BJ (cell line): ENCODE results near the gene LTBP4. TPM values are rescaled to one million over a fixed set of nuclear protein-coding genes. Genes with fewer than 3 reads are reported as not detected.

Experiments
- CTCF ChIA-PET: fragments of 350-600 bp; formaldehyde crosslinking; extraction: SDS; loops from one replicate; lab custom pipeline; 2021; ENCODE audit warnings: antibody characterized with exemption, inconsistent platforms; lab: Yijun Ruan, JAX
- POLR2A ChIA-PET: fragments of 300-600 bp; sonication (Branson Sonifier 250); formaldehyde crosslinking; extraction: SDS; loops from one replicate; lab custom pipeline; 2021; ENCODE audit warnings: antibody characterized with exemption; lab: Charles Lee
- DNase-seq: peaks from one replicate; pipeline ENCODE4 v3.0.0-alpha.2; 2011; ENCODE audit warnings: low read depth
- H3K27me3 ChIP-seq: 2 replicates; pipeline ENCODE4 v1.6.0; 2011; ENCODE audit warnings: low read length; ENCODE audit not compliant: control insufficient read depth, insufficient read depth
- H3K36me3 ChIP-seq: 2 replicates; pipeline ENCODE4 v1.5.1; 2011; ENCODE audit warnings: low read length; ENCODE audit not compliant: control insufficient read depth, insufficient read depth
- H3K4me3 ChIP-seq: 2 replicates; pipeline ENCODE4 v1.5.1; 2011; ENCODE audit warnings: low read depth, mild to moderate bottlenecking, control low read depth, low read length
- polyA plus RNA-seq: library from polyadenylated mRNA; depleted of rRNA; stranded (reverse); fragments of >200 nt; gene quantifications from 2 replicates; pipeline ENCODE4 v1.2.3, GENCODE V29; 2011
- TF ChIP-seq, protein P1 (sequence below): IDR thresholded peaks from 2 replicates; pipeline ENCODE4 v1.5.1; 2011; ENCODE audit warnings: low read depth, mild to moderate bottlenecking, control low read depth, inconsistent platforms, low read length, moderate library complexity; ENCODE audit not compliant: insufficient read depth

LTBP4 gene
- polyA plus RNA-seq, 1 experiment: 14.5 TPM

DNA sequence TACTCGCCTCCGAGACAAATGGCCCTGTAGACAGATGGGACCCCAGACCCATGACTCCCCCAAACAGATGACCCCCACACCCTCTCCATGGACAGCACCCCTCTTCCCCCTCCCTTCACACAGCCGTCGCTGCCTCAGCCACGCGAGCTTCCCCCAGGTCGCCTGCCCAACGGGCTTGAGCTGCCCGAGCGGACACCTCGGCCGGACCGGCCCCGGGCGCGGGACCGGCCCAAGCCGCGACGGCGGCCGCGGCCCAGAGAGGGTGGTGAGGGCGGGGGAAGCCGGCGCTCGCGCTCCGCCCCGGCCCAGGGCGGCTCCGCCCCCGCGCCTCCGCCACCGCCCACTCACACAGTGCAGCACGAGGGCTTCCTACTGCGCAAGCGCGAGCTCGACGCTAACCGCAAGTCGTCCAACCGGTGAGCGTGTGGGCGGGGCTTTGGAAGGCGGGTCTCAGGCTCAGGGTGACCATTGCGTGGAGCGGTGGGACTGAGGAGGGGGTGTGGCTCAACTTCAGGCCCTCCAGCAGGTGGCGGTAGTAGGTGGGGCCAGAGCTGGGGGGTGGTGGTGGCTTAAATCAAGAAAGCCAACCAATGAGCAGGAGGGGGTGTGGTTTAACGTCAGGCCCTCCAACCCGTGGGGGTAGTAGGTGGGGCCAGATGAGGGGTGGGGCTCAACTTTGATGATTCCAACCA, 30.7 kb upstream of the LTBP4 start:
- POLR2A ChIA-PET: no interaction called here
- CTCF ChIA-PET: interaction anchor here (0.6 to 2.0 kb wide), 17 partner anchors 13 to 265 kb away, joined by 3 to 16 read pairs (median 3); partner anchors contain the start of gene LTBP4
- peak; percentile 97 for DNase-seq
- TF ChIP-seq, protein P1, sequence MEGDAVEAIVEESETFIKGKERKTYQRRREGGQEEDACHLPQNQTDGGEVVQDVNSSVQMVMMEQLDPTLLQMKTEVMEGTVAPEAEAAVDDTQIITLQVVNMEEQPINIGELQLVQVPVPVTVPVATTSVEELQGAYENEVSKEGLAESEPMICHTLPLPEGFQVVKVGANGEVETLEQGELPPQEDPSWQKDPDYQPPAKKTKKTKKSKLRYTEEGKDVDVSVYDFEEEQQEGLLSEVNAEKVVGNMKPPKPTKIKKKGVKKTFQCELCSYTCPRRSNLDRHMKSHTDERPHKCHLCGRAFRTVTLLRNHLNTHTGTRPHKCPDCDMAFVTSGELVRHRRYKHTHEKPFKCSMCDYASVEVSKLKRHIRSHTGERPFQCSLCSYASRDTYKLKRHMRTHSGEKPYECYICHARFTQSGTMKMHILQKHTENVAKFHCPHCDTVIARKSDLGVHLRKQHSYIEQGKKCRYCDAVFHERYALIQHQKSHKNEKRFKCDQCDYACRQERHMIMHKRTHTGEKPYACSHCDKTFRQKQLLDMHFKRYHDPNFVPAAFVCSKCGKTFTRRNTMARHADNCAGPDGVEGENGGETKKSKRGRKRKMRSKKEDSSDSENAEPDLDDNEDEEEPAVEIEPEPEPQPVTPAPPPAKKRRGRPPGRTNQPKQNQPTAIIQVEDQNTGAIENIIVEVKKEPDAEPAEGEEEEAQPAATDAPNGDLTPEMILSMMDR: peak; percentile 66
- Histone ChIP-seq H3K36me3 (no peaks in the 10 kb centered on the region), H3K4me3 (peak overlapping the region; percentile 66), H3K27me3 (peaks cover 2% of the 10 kb centered on the region; the same call in 1 of the 2 replicates)

DNA sequence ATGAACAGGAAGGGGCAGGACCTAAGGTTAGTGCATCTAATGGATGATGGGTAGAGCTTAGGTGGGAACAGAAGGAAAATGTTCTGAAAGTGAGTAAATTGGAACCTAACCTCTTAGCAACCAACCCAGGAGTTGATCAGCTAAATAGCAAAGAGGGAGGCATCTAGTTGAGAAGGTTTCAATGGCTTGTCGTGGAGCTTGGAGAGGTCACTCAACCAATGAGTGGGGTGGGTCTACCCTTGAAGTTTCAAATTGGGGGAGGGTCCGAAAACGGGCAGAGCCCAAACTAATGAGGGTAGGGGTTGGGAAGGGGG, 30.2 kb upstream of the LTBP4 start:
- peaks cover 2% of the 10 kb centered on the region; the same call in 1 of the 2 replicates for H3K27me3 ChIP-seq
- TF ChIP-seq, protein P1: no peak
- CTCF ChIA-PET: interaction anchor here (0.5 to 2.0 kb wide), 16 partner anchors 12 to 266 kb away, joined by 3 to 16 read pairs (median 4); partner anchors contain the start of gene LTBP4
- POLR2A ChIA-PET: no interaction called here
- no peak for DNase-seq
- H3K4me3 ChIP-seq: no peak overlapping the region
- H3K36me3 ChIP-seq: no peaks in the 10 kb centered on the region

DNA sequence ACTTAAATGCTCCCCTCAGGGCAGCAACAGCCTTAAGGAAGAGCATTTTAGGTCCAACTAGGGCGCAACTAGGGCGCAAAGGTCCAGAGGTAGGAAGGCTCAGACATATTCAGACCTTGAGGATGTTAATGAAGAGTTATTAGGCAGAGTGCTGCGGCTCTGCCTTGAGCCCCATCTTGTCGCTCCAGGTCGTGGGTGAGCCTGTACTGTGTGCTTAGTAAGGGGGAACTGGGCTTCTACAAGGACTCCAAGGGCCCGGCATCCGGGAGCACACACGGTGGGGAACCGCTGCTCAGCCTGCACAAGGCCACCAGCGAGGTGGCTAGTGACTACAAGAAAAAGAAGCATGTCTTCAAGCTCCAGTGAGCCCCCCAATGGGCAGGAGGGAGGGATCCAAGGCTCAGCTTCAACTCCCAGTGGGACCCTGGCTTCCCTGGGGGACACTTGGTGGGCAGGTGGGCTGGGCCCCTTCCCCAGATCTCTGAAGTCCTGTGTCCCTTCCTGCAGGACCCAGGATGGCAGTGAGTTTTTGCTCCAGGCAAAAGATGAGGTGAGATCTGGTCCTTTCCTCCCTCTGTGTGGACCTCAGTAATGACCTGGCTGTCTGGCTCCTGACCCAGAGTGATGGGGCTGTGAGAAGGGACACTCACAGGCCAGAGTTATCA, 29.2 kb upstream of the LTBP4 start:
- TF ChIP-seq, protein P1: no peak
- POLR2A ChIA-PET: no interaction called here
- DNase-seq: no peak

DNA sequence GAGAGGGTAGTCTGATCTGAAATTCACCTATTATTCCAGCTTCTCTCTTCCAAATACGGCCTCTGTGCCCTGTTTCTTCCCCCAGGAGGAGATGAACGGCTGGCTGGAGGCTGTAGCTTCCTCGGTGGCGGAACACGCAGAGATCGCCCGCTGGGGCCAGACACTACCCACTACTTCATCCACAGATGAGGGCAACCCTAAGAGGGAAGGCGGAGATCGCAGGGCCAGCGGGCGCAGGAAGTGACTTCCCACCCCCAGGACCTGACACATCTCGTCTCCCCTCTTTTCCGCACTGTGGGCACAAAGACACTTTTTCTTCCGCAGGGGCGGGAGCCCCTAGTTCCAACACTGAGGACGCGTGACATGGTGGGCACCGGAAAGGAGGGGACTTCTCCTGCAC, 25.8 kb upstream of the LTBP4 start:
- no peak for DNase-seq
- Histone ChIP-seq H3K36me3 (peaks cover 2% of the 10 kb centered on the region), H3K27me3 (no peaks in the 10 kb centered on the region), H3K4me3 (no peak overlapping the region)
- CTCF ChIA-PET: interaction anchor here (1.2 kb wide), 1 partner anchor 60 kb away, joined by 4 read pairs; no protein-coding TSS in a partner anchor
- TF ChIP-seq, protein P1: no peak
- POLR2A ChIA-PET: no interaction called here

More for the DNA sequence above, 29.2 kb upstream of the LTBP4 start:
- CTCF ChIA-PET: interaction anchor here (1.2 to 2.1 kb wide), 6 partner anchors 12 to 73 kb away, joined by 3 to 6 read pairs (median 6); no protein-coding TSS in a partner anchor
- Histone ChIP-seq H3K4me3 (no peak overlapping the region), H3K27me3 (0 out of 2 replicates have a peak, but pooled peaks cover under 1% of the 10 kb centered on the region), H3K36me3 (no peaks in the 10 kb centered on the region)

DNA sequence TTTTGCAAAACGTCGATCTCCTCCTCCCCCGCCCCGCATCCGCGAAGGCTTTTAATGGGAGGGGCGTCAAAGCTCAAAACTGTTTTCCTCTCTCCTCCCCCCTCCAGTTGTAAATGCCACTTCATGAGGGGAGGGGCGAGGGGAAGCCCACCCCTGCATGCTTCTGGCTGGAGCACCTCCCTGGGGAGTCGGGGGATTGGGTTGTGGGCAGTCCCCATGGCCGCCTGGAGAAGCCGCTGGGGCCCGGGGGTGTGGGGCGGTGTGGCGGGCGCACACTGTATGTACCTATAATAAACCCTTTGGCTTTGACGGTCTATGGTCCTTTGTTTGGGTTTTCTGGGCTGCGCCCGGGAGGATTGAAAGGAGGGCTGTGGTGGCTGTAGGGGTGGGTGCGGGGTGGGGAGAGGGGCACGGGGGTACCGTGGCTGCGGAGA, 25.0 kb upstream of the LTBP4 start:
- ChIA-PET POLR2A (no interaction called here), CTCF (interaction anchor here (1.2 kb wide), 1 partner anchor 59 kb away, joined by 4 read pairs; no protein-coding TSS in a partner anchor)
- peaks cover 6% of the 10 kb centered on the region for H3K36me3 ChIP-seq

More for the DNA sequence above, 25.0 kb upstream of the LTBP4 start:
- TF ChIP-seq, protein P1: no peak
- H3K4me3 ChIP-seq: peak overlapping the region; percentile 94
- DNase-seq: no peak
- H3K27me3 ChIP-seq: no peaks in the 10 kb centered on the region
